Stimulated activated naive CD8-positive, alpha-beta T cell treated with anti-CD3 and anti-CD28 coated beads, Interleukin-15, amount 100 ng/mL, for 72 hours (primary cell): Measurements from ENCODE around the gene TSPAN18.
A peak's percentile ranks its signal among the peaks of the same experiment; 100 is the strongest.

Experiments used
- ATAC-seq: fragments of 150-1000 bp; cut with Tn5 transposase; 2 replicates; pipeline ENCODE4 v1.10.0; 2021; ENCODE audit warnings: mild to moderate bottlenecking, moderate library complexity
- DNase-seq, 2 donors: peaks; one replicate each; pipeline ENCODE4 v3.0.0; 2021 to 2022
- H3K27ac Mint-ChIP-seq, 2 donors: one replicate each; pipeline ENCODE4 v1.8.0; 2022; ENCODE audit warnings: mild to moderate bottlenecking in 2 of 2, mixed read lengths in 2 of 2, moderate library complexity in 2 of 2
- H3K27me3 Mint-ChIP-seq: one replicate; pipeline ENCODE4 v1.8.0; 2022; ENCODE audit warnings: mixed read lengths
- H3K4me1 Mint-ChIP-seq: one replicate; pipeline ENCODE4 v1.8.0; 2022; ENCODE audit warnings: mild to moderate bottlenecking, mixed read lengths
- H3K4me3 Mint-ChIP-seq, 2 donors: one replicate each; pipeline ENCODE4 v1.8.0; 2022; ENCODE audit warnings: mild to moderate bottlenecking in 2 of 2, mixed read lengths in 2 of 2, moderate library complexity in 1 of 2
- H3K9me3 Mint-ChIP-seq, 2 donors: one replicate each; pipeline ENCODE4 v1.8.0; 2022; ENCODE audit warnings: mixed read lengths in 2 of 2

TSPAN18 gene

GRCh38 chr11:44702889-44703288 is 23.9 kb upstream of the TSPAN18 start:
- DNase-seq, result no peak
- peaks cover 0 to 4% of the 10 kb centered on the region in 2 donors for H3K9me3 Mint-ChIP-seq
- peaks cover 14% of the 10 kb centered on the region for H3K27me3 Mint-ChIP-seq
- no peak overlapping the region for H3K27ac Mint-ChIP-seq
- no peaks in the 10 kb centered on the region for H3K4me1 Mint-ChIP-seq
- H3K4me3 Mint-ChIP-seq, result no peak overlapping the region
- ATAC-seq, result no peak

GRCh38 chr11:44707094-44707493 is 19.7 kb upstream of the TSPAN18 start:
- Mint-ChIP-seq H3K27me3 (peaks cover 5% of the 10 kb centered on the region), H3K27ac (no peak overlapping the region), H3K9me3 (peaks cover 8% of the 10 kb centered on the region in 2 donors), H3K4me1 (peaks cover 9% of the 10 kb centered on the region), H3K4me3 (no peak overlapping the region)
- no peak for DNase-seq
- ATAC-seq, result no peak

- Mint-ChIP-seq H3K4me1 (peaks cover 9% of the 10 kb centered on the region), H3K9me3 (peaks cover 8% of the 10 kb centered on the region in 2 donors), H3K27me3 (peaks cover 5% of the 10 kb centered on the region), H3K4me3 (no peak overlapping the region), H3K27ac (no peak overlapping the region)
- DNase-seq, result no peak
- no peak for ATAC-seq
These were observed 18.8 kb upstream of the TSPAN18 start for GRCh38 chr11:44708009-44708408.

- H3K4me1 Mint-ChIP-seq, result peaks cover 9% of the 10 kb centered on the region
- H3K4me3 Mint-ChIP-seq, result no peak overlapping the region
- H3K27me3 Mint-ChIP-seq, result peaks cover 5% of the 10 kb centered on the region
- no peak overlapping the region for H3K27ac Mint-ChIP-seq
- ATAC-seq (no peak), DNase-seq (no peak)
- H3K9me3 Mint-ChIP-seq, result peaks cover 8% of the 10 kb centered on the region in 2 donors
These were observed 18.1 kb upstream of the TSPAN18 start for GRCh38 chr11:44708523-44709280.

- DNase-seq (no peak), ATAC-seq (no peak)
- no peak overlapping the region for H3K4me3 Mint-ChIP-seq
- peaks cover 4 to 8% of the 10 kb centered on the region in 2 donors for H3K9me3 Mint-ChIP-seq
- peaks cover 5% of the 10 kb centered on the region for H3K27me3 Mint-ChIP-seq
- no peak overlapping the region for H3K27ac Mint-ChIP-seq
- H3K4me1 Mint-ChIP-seq, result peaks cover 9% of the 10 kb centered on the region
These were observed 17.5 kb upstream of the TSPAN18 start for GRCh38 chr11:44709281-44709562.

GRCh38 chr11:44709966-44710365 is 16.8 kb upstream of the TSPAN18 start:
- no peak for DNase-seq
- H3K27me3 Mint-ChIP-seq, result peaks cover 5% of the 10 kb centered on the region

GRCh38 chr11:44711113-44711786 is 15.5 kb upstream of the TSPAN18 start:
- Mint-ChIP-seq H3K27me3 (peaks cover 5% of the 10 kb centered on the region), H3K4me3 (no peak overlapping the region), H3K27ac (no peak overlapping the region), H3K4me1 (peaks cover 9% of the 10 kb centered on the region), H3K9me3 (peaks cover 11 to 16% of the 10 kb centered on the region in 2 donors)
- ATAC-seq (no peak), DNase-seq (no peak)

More at GRCh38 chr11:44709966-44710365, 16.8 kb upstream of the TSPAN18 start:
- ATAC-seq, result no peak
- Mint-ChIP-seq H3K27ac (no peak overlapping the region), H3K4me1 (peaks cover 9% of the 10 kb centered on the region), H3K4me3 (no peak overlapping the region), H3K9me3 (peaks cover 9 to 14% of the 10 kb centered on the region in 2 donors)

- Mint-ChIP-seq H3K4me3 (no peak overlapping the region), H3K27ac (no peak overlapping the region), H3K9me3 (peaks cover 11 to 16% of the 10 kb centered on the region in 2 donors), H3K4me1 (peaks cover 9% of the 10 kb centered on the region), H3K27me3 (peaks cover 5% of the 10 kb centered on the region)
- DNase-seq (no peak), ATAC-seq (no peak)
These were observed 14.8 kb upstream of the TSPAN18 start for GRCh38 chr11:44711787-44712608.

- H3K4me3 Mint-ChIP-seq, result no peak overlapping the region
- peaks cover 11 to 16% of the 10 kb centered on the region in 2 donors for H3K9me3 Mint-ChIP-seq
- H3K27me3 Mint-ChIP-seq, result peaks cover 5% of the 10 kb centered on the region
- no peak overlapping the region for H3K27ac Mint-ChIP-seq
- peaks cover 9% of the 10 kb centered on the region for H3K4me1 Mint-ChIP-seq
- ATAC-seq (no peak), DNase-seq (no peak)
These were observed 13.7 kb upstream of the TSPAN18 start for GRCh38 chr11:44713022-44713421.

- no peaks in the 10 kb centered on the region for H3K4me1 Mint-ChIP-seq
- no peak overlapping the region for H3K4me3 Mint-ChIP-seq
- no peak for DNase-seq
- H3K9me3 Mint-ChIP-seq, result peaks cover 7 to 8% of the 10 kb centered on the region in 2 donors
- H3K27ac Mint-ChIP-seq, result no peak overlapping the region
- no peaks in the 10 kb centered on the region for H3K27me3 Mint-ChIP-seq
- no peak for ATAC-seq
These were observed 10.5 kb upstream of the TSPAN18 start for GRCh38 chr11:44716256-44716655.

GRCh38 chr11:44718057-44718456 is 8.7 kb upstream of the TSPAN18 start:
- H3K27me3 Mint-ChIP-seq, result no peaks in the 10 kb centered on the region
- peaks cover 7 to 8% of the 10 kb centered on the region in 2 donors for H3K9me3 Mint-ChIP-seq
- ATAC-seq (no peak), DNase-seq (no peak)
- no peaks in the 10 kb centered on the region for H3K4me1 Mint-ChIP-seq
- H3K27ac Mint-ChIP-seq, result no peak overlapping the region
- H3K4me3 Mint-ChIP-seq, result no peak overlapping the region

- Mint-ChIP-seq H3K4me3 (no peak overlapping the region), H3K4me1 (no peaks in the 10 kb centered on the region), H3K27me3 (no peaks in the 10 kb centered on the region), H3K9me3 (peaks cover 7 to 8% of the 10 kb centered on the region in 2 donors), H3K27ac (no peak overlapping the region)
- DNase-seq (no peak), ATAC-seq (no peak)
These were observed 8.0 kb upstream of the TSPAN18 start for GRCh38 chr11:44718612-44719390.

- H3K4me1 Mint-ChIP-seq, result peaks cover 44% of the 10 kb centered on the region
- H3K27ac Mint-ChIP-seq, result no peak overlapping the region
- H3K4me3 Mint-ChIP-seq, result no peak overlapping the region
- peaks cover 25% of the 10 kb centered on the region for H3K27me3 Mint-ChIP-seq
- no peak for ATAC-seq
- no peak for DNase-seq
- H3K9me3 Mint-ChIP-seq, result no peaks in the 10 kb centered on the region
These were observed 1.6 kb upstream of the TSPAN18 start for GRCh38 chr11:44725016-44725685.

GRCh38 chr11:44725757-44726282 is 942 bp upstream of the TSPAN18 start:
- peak overlapping the region in 1 of 2 donors; percentile 46 for H3K27ac Mint-ChIP-seq
- peaks cover 45% of the 10 kb centered on the region for H3K4me1 Mint-ChIP-seq
- peak overlapping the region; percentile 79 to 85 for H3K4me3 Mint-ChIP-seq
- peaks cover 26% of the 10 kb centered on the region for H3K27me3 Mint-ChIP-seq
- ATAC-seq (peak; percentile 7), DNase-seq (no peak)
- H3K9me3 Mint-ChIP-seq, result no peaks in the 10 kb centered on the region

GRCh38 chr11:44727114-44727372 is 281 bp downstream of the TSPAN18 start:
- Mint-ChIP-seq H3K27me3 (peaks cover 26% of the 10 kb centered on the region), H3K4me1 (peaks cover 45% of the 10 kb centered on the region), H3K27ac (no peak overlapping the region), H3K4me3 (no peak overlapping the region), H3K9me3 (no peaks in the 10 kb centered on the region)
- peak in 1 of 2 donors; percentile 24 for DNase-seq
- no peak for ATAC-seq
